IPS-20b (cell line): ENCODE results near the gene NCSTN.

ENCODE experiments used
- H3K27ac ChIP-seq: one replicate; pipeline ENCODE4 v1.5.1; 2013; ENCODE audit warnings: low read length
- H3K27me3 ChIP-seq: 2 replicates; pipeline ENCODE4 v1.6.1; 2013; ENCODE audit warnings: mild to moderate bottlenecking, low read length, inconsistent platforms; ENCODE audit not compliant: insufficient read depth
- H3K36me3 ChIP-seq: 2 replicates; pipeline ENCODE4 v1.6.1; 2013; ENCODE audit warnings: low read depth, mild to moderate bottlenecking, inconsistent platforms, low read length, moderate library complexity; ENCODE audit not compliant: insufficient read depth
- H3K4me1 ChIP-seq: 2 replicates; pipeline ENCODE4 v1.6.1; 2013; ENCODE audit warnings: mild to moderate bottlenecking, control low read depth, inconsistent platforms, low read length, moderate library complexity; ENCODE audit not compliant: insufficient read depth
- H3K4me3 ChIP-seq: 2 replicates; pipeline ENCODE4 v1.5.1; 2013; ENCODE audit warnings: mild to moderate bottlenecking, low read length, inconsistent platforms
- H3K9ac ChIP-seq: 2 replicates; pipeline ENCODE4 v1.6.1; 2013; ENCODE audit warnings: low read depth, mild to moderate bottlenecking, inconsistent platforms, low read length, moderate library complexity
- H3K9me3 ChIP-seq: 2 replicates; pipeline ENCODE4 v1.6.1; 2013; ENCODE audit warnings: mild to moderate bottlenecking, low read depth, low read length, inconsistent platforms; ENCODE audit not compliant: insufficient read depth

Gene NCSTN

GRCh38 chr1:160353223-160353622, 10.0 kb downstream of the NCSTN start:
- Histone ChIP-seq H3K4me3 (no peak overlapping the region), H3K9me3 (no peaks in the 10 kb centered on the region), H3K4me1 (no peaks in the 10 kb centered on the region), H3K36me3 (peaks cover 100% of the 10 kb centered on the region), H3K27me3 (no peaks in the 10 kb centered on the region), H3K27ac (no peak overlapping the region), H3K9ac (no peak overlapping the region)

- Histone ChIP-seq H3K4me3 (no peak overlapping the region), H3K9me3 (no peaks in the 10 kb centered on the region), H3K27ac (no peak overlapping the region), H3K9ac (no peak overlapping the region), H3K27me3 (no peaks in the 10 kb centered on the region), H3K4me1 (no peaks in the 10 kb centered on the region), H3K36me3 (peaks cover 94% of the 10 kb centered on the region)
Observed at GRCh38 chr1:160354388-160354985, 11.3 kb downstream of the NCSTN start.

- peaks cover 82% of the 10 kb centered on the region for H3K36me3 ChIP-seq
- H3K4me3 ChIP-seq = no peak overlapping the region
- no peak overlapping the region for H3K27ac ChIP-seq
- H3K27me3 ChIP-seq = no peaks in the 10 kb centered on the region
- no peaks in the 10 kb centered on the region for H3K9me3 ChIP-seq
- H3K4me1 ChIP-seq = peaks cover 9% of the 10 kb centered on the region; the same call in 1 of the 2 replicates
- H3K9ac ChIP-seq = no peak overlapping the region
Observed at GRCh38 chr1:160357286-160358002, 14.3 kb downstream of the NCSTN start.

- Histone ChIP-seq H3K9me3 (no peaks in the 10 kb centered on the region), H3K27me3 (no peaks in the 10 kb centered on the region), H3K27ac (no peak overlapping the region), H3K4me1 (peaks cover 14% of the 10 kb centered on the region; the same call in 1 of the 2 replicates), H3K9ac (no peak overlapping the region), H3K36me3 (peaks cover 76% of the 10 kb centered on the region), H3K4me3 (no peak overlapping the region)
Observed at GRCh38 chr1:160358073-160358472, 14.9 kb downstream of the NCSTN start.

- Histone ChIP-seq H3K36me3 (peaks cover 60% of the 10 kb centered on the region), H3K27ac (no peak overlapping the region), H3K9ac (no peak overlapping the region)
Observed at GRCh38 chr1:160359559-160360226, 16.5 kb downstream of the NCSTN start.

GRCh38 chr1:160360227-160360695, 17.1 kb downstream of the NCSTN start:
- no peaks in the 10 kb centered on the region for H3K27me3 ChIP-seq
- H3K4me3 ChIP-seq = no peak overlapping the region
- H3K36me3 ChIP-seq = peaks cover 54% of the 10 kb centered on the region
- H3K9ac ChIP-seq = no peak overlapping the region
- no peak overlapping the region for H3K27ac ChIP-seq
- peaks cover 14% of the 10 kb centered on the region; the same call in 1 of the 2 replicates for H3K4me1 ChIP-seq
- H3K9me3 ChIP-seq = no peaks in the 10 kb centered on the region

More at GRCh38 chr1:160359559-160360226, 16.5 kb downstream of the NCSTN start:
- peaks cover 14% of the 10 kb centered on the region; the same call in 1 of the 2 replicates for H3K4me1 ChIP-seq
- no peaks in the 10 kb centered on the region for H3K27me3 ChIP-seq
- no peaks in the 10 kb centered on the region for H3K9me3 ChIP-seq
- no peak overlapping the region for H3K4me3 ChIP-seq

- peaks cover 45% of the 10 kb centered on the region for H3K36me3 ChIP-seq
- no peak overlapping the region; the same call in 1 of the 2 replicates for H3K9ac ChIP-seq
- peak overlapping the region; percentile 42 for H3K27ac ChIP-seq
- no peak overlapping the region for H3K4me3 ChIP-seq
- no peaks in the 10 kb centered on the region for H3K9me3 ChIP-seq
- H3K27me3 ChIP-seq = no peaks in the 10 kb centered on the region
- H3K4me1 ChIP-seq = peaks cover 14% of the 10 kb centered on the region; the same call in 1 of the 2 replicates
Observed at GRCh38 chr1:160361199-160361598, 18.0 kb downstream of the NCSTN start.

GRCh38 chr1:160361814-160362167, 18.6 kb downstream of the NCSTN start:
- Histone ChIP-seq H3K9me3 (no peaks in the 10 kb centered on the region), H3K4me3 (no peak overlapping the region), H3K36me3 (peaks cover 39% of the 10 kb centered on the region), H3K9ac (peak overlapping the region; percentile 73), H3K27ac (peak overlapping the region; percentile 42), H3K27me3 (no peaks in the 10 kb centered on the region), H3K4me1 (peaks cover 17% of the 10 kb centered on the region; the same call in 1 of the 2 replicates)

GRCh38 chr1:160362168-160362957, 19.2 kb downstream of the NCSTN start:
- Histone ChIP-seq H3K4me3 (no peak overlapping the region), H3K36me3 (peaks cover 33% of the 10 kb centered on the region), H3K9ac (peak overlapping the region; percentile 73), H3K27me3 (no peaks in the 10 kb centered on the region), H3K4me1 (peaks cover 17% of the 10 kb centered on the region; the same call in 1 of the 2 replicates), H3K9me3 (no peaks in the 10 kb centered on the region), H3K27ac (peak overlapping the region; percentile 42)

GRCh38 chr1:160363010-160363409, 19.8 kb downstream of the NCSTN start:
- H3K9me3 ChIP-seq = no peaks in the 10 kb centered on the region
- H3K36me3 ChIP-seq = peaks cover 27% of the 10 kb centered on the region
- H3K27me3 ChIP-seq = no peaks in the 10 kb centered on the region
- H3K27ac ChIP-seq = no peak overlapping the region
- peak overlapping the region; percentile 73; the same call in 1 of the 2 replicates for H3K9ac ChIP-seq
- no peak overlapping the region for H3K4me3 ChIP-seq
- peaks cover 17% of the 10 kb centered on the region; the same call in 1 of the 2 replicates for H3K4me1 ChIP-seq
